ENCODE results near the gene ZBTB43.

The ZBTB43 gene

GRCh38 chr9:126880947-126881332, 76.1 kb downstream of the ZBTB43 start:
- H3K9ac ChIP-seq (ENCODE audit: low read depth, low read length), result no peak overlapping the region
- no peaks in the 10 kb centered on the region for H3K9me3 ChIP-seq (ENCODE audit: insufficient read depth, low read depth, low read length)
- H3K27me3 ChIP-seq (ENCODE audit: insufficient read depth, low read length), result no peaks in the 10 kb centered on the region
- H3K4me3 ChIP-seq (ENCODE audit: low read length), result no peak overlapping the region
- H3K36me3 ChIP-seq (ENCODE audit: insufficient read depth, low read depth, low read length), result peaks cover 33% of the 10 kb centered on the region
- no peaks in the 10 kb centered on the region; the same call in 1 of the 2 replicates for H3K4me1 ChIP-seq (ENCODE audit: insufficient read depth, low read length)
- H3K27ac ChIP-seq (ENCODE audit: low read length), result no peak overlapping the region

DNA sequence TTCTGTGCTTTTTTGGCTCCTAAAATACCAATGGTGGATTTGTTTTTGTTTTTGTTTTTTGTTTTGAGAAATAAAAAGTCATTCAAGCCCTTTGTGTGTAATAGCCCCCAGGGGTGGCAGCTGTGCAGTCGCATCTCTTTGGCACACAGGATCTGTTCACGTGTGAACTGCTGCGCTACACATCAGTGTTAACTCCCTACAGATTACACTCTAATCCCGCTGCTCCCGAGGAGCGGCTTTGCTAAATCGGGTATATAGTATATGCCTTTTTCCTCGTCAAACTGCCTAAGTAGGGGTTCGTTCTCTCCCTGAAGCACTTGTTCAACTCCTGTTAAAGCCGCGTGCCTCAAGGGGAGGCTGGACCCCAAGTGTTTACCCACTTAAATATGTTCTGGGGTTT, 77.9 kb downstream of the ZBTB43 start:
- H3K4me3 ChIP-seq (ENCODE audit: low read length), result no peak overlapping the region
- peaks cover 33% of the 10 kb centered on the region for H3K36me3 ChIP-seq (ENCODE audit: insufficient read depth, low read depth, low read length)
- H3K4me1 ChIP-seq (ENCODE audit: insufficient read depth, low read length), result no peaks in the 10 kb centered on the region; the same call in 1 of the 2 replicates
- no peaks in the 10 kb centered on the region for H3K27me3 ChIP-seq (ENCODE audit: insufficient read depth, low read length)
- no peak overlapping the region for H3K27ac ChIP-seq (ENCODE audit: low read length)
- H3K9ac ChIP-seq (ENCODE audit: low read depth, low read length), result no peak overlapping the region
- no peaks in the 10 kb centered on the region for H3K9me3 ChIP-seq (ENCODE audit: insufficient read depth, low read depth, low read length)

DNA sequence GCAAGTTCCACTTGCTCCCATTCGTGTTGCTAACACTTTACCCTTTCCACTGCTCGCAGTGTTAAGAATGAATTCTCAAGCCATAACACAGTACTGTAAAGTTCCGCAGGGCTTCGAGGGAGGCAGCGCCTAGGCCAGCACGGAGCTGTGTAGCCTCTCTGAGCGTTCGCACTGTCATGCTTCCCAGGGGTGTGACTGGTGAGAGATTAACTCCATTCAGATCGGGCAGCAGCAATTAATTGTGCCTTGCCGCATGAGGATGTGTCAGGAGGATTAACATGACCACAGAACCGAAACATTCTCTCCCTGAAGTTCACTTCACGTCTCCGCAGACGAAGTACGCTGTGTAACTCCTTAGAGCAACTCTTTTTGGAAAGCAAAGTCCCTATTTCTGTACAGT, 78.8 kb downstream of the ZBTB43 start:
- Histone ChIP-seq H3K4me1 (ENCODE audit: insufficient read depth, low read length) (no peaks in the 10 kb centered on the region; the same call in 1 of the 2 replicates), H3K9ac (ENCODE audit: low read depth, low read length) (no peak overlapping the region), H3K4me3 (ENCODE audit: low read length) (no peak overlapping the region), H3K9me3 (ENCODE audit: insufficient read depth, low read depth, low read length) (no peaks in the 10 kb centered on the region), H3K27ac (ENCODE audit: low read length) (no peak overlapping the region), H3K27me3 (ENCODE audit: insufficient read depth, low read length) (no peaks in the 10 kb centered on the region), H3K36me3 (ENCODE audit: insufficient read depth, low read depth, low read length) (peaks cover 33% of the 10 kb centered on the region)

DNA sequence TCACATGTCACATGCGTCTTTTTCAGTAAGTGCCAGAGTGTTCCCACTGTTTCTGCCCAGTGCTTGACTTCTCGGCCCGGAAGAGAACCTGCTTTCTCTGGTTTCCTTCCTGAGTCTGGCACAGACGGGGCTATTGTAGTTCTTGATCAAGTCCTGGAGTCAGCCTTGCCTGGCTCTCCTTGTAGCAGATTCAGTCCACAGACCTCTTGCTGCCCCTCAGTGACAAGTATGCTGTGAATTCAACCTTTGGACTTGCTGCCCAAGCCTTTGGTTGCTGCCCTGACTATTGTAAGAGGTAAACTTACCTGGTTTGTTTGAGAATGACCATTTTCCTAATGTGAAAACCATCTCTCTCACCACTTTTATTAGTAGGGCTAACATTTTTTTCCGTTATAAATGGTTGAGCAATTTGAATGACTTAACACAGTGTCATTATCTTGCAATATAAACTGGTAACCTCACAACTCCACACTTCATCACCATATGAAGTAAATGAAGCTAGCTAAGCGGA, 80.3 kb downstream of the ZBTB43 start:
- Histone ChIP-seq H3K4me3 (ENCODE audit: low read length) (no peak overlapping the region), H3K27ac (ENCODE audit: low read length) (no peak overlapping the region), H3K9me3 (ENCODE audit: insufficient read depth, low read depth, low read length) (no peaks in the 10 kb centered on the region), H3K36me3 (ENCODE audit: insufficient read depth, low read depth, low read length) (peaks cover 21% of the 10 kb centered on the region), H3K4me1 (ENCODE audit: insufficient read depth, low read length) (no peaks in the 10 kb centered on the region; the same call in 1 of the 2 replicates), H3K9ac (ENCODE audit: low read depth, low read length) (no peak overlapping the region), H3K27me3 (ENCODE audit: insufficient read depth, low read length) (no peaks in the 10 kb centered on the region)

DNA sequence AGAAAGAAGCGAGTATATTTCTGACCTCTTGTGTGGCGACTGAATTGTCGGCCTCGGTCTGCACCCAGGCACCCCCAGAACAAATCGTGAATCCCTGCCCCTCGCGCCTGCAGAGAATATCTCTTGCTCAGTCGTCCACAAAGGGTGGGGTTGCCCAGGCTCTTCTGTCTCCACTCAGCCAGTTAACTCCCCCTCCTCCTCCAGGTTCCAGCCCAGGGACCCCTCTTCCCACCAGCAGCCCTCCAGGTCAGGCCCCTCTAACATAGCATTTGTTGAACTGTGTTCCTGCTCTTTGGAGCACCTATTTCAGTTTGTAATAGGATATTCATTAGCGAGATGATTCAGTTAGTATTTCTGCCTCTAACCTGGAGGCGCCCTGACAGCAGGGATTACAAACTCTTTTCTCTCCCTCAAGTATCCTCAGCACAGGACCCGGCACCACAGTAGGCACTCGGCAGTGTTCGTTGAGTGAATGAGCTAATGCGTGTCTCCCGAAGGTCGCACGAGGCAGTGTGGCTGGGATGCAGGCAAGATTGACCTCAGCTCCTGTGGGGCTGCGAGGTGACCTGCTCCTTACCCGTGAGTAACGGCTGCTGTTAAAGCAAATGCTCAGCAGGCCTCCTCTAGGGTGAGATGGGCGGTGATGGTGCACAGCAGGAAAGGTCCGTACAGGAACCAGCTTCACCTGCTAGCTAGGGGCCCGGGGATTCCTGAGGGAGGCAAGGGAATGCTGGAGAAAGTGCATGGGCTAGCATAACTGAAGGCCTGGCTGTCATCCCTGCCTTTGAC, 81.4 kb downstream of the ZBTB43 start:
- no peaks in the 10 kb centered on the region for H3K9me3 ChIP-seq (ENCODE audit: insufficient read depth, low read depth, low read length)
- H3K4me1 ChIP-seq (ENCODE audit: insufficient read depth, low read length), result no peaks in the 10 kb centered on the region; the same call in 1 of the 2 replicates
- H3K36me3 ChIP-seq (ENCODE audit: insufficient read depth, low read depth, low read length), result peaks cover 12% of the 10 kb centered on the region; the same call in 1 of the 2 replicates
- H3K27ac ChIP-seq (ENCODE audit: low read length), result no peak overlapping the region
- H3K4me3 ChIP-seq (ENCODE audit: low read length), result no peak overlapping the region
- no peak overlapping the region for H3K9ac ChIP-seq (ENCODE audit: low read depth, low read length)
- no peaks in the 10 kb centered on the region for H3K27me3 ChIP-seq (ENCODE audit: insufficient read depth, low read length)

- no peak overlapping the region for H3K27ac ChIP-seq (ENCODE audit: low read length)
- peaks cover 7% of the 10 kb centered on the region; the same call in 1 of the 2 replicates for H3K36me3 ChIP-seq (ENCODE audit: insufficient read depth, low read depth, low read length)
- no peaks in the 10 kb centered on the region for H3K9me3 ChIP-seq (ENCODE audit: insufficient read depth, low read depth, low read length)
- H3K27me3 ChIP-seq (ENCODE audit: insufficient read depth, low read length), result no peaks in the 10 kb centered on the region
- no peaks in the 10 kb centered on the region; the same call in 1 of the 2 replicates for H3K4me1 ChIP-seq (ENCODE audit: insufficient read depth, low read length)
- H3K9ac ChIP-seq (ENCODE audit: low read depth, low read length), result no peak overlapping the region
- H3K4me3 ChIP-seq (ENCODE audit: low read length), result no peak overlapping the region
Observed at GRCh38 chr9:126886897-126887296, 82.1 kb downstream of the ZBTB43 start.

Data from iPS-20b (cell line).